Astrocyte (in vitro differentiated cells and primary cell): ENCODE results near the gene SLC39A10.
"Not testable (repeated sequence)": the region's sequence is repeated elsewhere in the genome, so short reads cannot be mapped to it uniquely, and the experiment has no call there.

Source experiments
- CTCF ChIP-seq: IDR thresholded peaks from 2 replicates; pipeline ENCODE4 v1.5.1; 2011; ENCODE audit warnings: low read depth, mild to moderate bottlenecking, inconsistent platforms, low read length, moderate library complexity; ENCODE audit not compliant: insufficient read depth
- EZH2 ChIP-seq: IDR thresholded peaks from 2 replicates; pipeline ENCODE4 v1.6.1; 2012; ENCODE audit warnings: mild to moderate bottlenecking, low read length, inconsistent platforms; ENCODE audit not compliant: insufficient read depth

GRCh38 chr2:195692531-195692930 lies 35.5 kb downstream of the SLC39A10 start:
- TF ChIP-seq CTCF, EZH2: not testable (repeated sequence)
